GM12873 (cell line): ENCODE results near the gene HOTAIR.

ENCODE experiments used
- TF ChIP-seq, protein P1 (sequence below): IDR thresholded peaks from 2 replicates; pipeline ENCODE4 v1.5.1; 2012; ENCODE audit warnings: low read depth, mild to moderate bottlenecking, moderate library complexity, low read length, control low read depth; ENCODE audit not compliant: insufficient read depth; ENCODE audit errors: missing control alignments

HOTAIR gene

GRCh38 chr12:53980802-53981496 lies 6.2 kb upstream of the HOTAIR start:
- TF ChIP-seq, protein P1, sequence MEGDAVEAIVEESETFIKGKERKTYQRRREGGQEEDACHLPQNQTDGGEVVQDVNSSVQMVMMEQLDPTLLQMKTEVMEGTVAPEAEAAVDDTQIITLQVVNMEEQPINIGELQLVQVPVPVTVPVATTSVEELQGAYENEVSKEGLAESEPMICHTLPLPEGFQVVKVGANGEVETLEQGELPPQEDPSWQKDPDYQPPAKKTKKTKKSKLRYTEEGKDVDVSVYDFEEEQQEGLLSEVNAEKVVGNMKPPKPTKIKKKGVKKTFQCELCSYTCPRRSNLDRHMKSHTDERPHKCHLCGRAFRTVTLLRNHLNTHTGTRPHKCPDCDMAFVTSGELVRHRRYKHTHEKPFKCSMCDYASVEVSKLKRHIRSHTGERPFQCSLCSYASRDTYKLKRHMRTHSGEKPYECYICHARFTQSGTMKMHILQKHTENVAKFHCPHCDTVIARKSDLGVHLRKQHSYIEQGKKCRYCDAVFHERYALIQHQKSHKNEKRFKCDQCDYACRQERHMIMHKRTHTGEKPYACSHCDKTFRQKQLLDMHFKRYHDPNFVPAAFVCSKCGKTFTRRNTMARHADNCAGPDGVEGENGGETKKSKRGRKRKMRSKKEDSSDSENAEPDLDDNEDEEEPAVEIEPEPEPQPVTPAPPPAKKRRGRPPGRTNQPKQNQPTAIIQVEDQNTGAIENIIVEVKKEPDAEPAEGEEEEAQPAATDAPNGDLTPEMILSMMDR: no peak

DNA sequence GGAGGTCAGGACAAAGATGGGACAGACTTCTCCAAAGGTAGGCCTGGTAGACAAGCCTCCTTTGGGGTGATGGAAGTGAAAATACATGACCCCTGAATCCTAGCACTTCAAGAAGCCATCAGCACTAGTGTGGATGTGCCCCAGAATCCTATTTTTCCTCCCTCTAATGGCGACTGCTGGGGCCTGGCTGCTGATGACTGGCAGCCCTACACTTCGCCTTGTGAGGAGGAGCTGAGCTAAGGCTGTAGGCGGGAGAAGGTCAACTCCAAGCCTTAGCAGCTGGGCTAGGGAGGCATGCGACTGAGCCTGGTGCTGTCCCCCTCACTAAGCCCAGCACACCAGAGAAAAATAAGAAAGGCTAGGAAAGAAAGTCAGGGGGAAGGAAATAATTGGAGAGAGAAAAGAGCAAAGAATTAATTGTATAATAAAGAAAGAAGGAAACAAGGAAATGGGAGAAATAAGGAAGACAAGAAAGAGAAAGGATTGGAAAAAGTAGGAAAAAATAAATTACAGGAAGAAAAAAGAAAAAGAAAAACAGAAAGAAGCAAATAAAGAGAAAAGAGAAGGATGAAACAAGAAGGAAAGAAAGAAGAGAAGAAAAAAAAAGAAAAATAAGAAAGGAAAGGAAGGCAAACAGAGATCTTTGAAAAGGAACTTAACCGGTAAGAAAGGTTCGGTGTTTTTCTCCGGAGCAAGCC lies 5.5 kb upstream of the HOTAIR start:
- TF ChIP-seq, protein P1: no peak

GRCh38 chr12:53978477-53979356 lies 4.0 kb upstream of the HOTAIR start:
- TF ChIP-seq, protein P1: no peak

DNA sequence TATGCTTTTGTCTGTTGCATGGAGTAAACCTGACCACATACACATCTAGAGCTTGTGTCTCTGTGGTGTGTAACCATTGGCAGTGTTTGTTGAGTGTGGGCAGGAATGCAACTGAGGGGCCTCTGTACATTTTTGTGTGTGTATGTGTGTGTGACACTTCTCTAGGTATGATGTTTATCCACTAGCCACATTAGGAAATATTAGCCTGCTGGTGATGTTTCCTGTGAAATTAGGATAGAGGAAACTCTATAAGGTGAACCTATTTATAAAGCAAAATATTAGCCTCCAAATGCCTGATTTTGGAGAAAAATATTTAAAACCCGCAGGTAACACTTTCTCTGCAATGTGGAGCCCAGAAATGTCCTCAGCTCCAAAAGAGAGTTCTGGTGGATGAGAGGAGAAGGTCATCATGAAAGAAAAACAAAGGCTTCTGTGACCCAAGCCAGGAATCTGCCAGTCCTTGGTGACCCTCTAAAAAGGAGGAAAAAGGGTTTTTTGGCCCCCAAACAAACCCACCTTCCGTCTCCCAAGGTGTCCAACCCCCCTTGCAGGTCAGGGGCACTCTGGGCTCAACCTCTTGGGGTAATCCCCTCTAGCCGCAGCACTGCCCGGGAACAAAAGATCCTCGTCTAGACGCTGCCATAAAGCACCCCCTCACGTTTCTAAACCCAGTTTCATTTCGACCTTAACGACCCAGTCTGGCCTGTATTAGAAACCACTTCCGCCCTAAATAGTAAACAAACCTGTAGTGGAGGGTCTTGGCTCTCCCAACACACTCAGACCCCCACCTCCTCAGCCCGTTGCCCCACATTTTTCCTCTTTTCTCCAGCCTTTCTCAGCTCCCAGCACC lies 3.1 kb upstream of the HOTAIR start:
- TF ChIP-seq, protein P1: no peak

DNA sequence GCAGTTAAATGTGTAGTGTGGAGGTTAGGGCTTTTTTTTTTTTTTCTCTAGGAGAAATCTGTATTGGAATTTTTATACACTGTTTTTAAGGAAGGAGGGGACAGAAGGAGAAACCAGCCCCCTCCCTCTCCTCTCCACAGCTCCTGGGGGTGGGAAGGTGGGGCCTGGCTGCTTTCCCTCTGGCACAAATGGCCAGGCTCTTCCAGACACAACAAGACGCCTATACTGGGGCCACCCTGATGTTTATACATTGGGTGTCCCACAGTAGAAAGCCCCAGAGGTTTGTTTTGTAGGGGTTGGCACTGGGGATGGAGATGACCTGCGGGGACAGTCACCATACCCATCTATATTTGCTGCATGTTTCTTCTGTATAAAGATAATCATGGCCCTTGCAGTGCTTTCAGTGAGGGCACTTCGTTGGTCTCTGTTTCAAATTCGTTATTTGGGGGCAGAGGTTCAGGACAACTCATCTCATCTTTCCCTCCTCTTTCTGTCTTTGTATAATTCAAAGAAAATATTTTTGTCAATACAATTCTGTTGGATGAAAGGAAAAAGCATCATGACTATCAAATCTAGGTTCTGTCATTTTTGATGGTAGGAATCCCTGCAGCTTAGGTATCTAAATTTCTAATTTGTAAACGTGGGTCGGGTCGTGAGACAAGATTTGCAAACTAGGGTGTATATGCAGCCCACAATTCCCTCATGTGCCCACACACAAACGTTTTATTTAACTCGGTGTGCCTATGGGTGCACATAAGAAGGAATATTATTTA lies 2.3 kb upstream of the HOTAIR start:
- TF ChIP-seq, protein P1: no peak

DNA sequence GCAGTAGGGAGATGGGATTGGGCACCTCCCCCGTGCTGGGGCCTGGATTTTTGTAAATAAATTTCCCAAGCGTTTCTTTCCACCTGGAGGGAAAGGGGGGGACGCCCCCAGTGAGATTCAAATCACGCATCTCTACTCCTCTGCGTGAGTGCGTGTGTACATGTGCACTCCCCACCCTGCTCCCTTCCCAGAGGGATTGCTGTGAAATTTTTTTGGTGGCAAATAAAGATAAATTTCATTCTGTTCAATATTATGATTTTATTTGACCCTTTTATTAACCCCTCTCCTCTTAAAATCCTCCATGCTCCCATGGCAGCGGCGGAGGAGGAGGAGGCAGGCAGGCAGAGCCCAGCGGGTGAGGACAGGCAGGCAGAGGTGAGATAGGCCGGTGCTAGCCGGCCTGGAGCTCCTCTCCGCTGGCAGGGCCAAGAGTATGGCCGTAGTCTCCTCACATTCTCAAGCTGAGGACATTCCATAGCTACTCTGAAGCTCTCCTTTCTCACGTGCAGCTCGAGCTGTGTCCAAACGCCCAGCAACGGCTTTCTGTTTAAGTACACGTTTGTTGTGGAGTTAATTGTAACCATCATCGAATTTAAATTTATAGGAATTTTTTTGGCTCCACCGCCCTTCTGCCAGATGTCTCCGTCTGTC lies 1.5 kb upstream of the HOTAIR start:
- TF ChIP-seq, protein P1: no peak
